ENCODE data around the gene ZNF555.

DNA sequence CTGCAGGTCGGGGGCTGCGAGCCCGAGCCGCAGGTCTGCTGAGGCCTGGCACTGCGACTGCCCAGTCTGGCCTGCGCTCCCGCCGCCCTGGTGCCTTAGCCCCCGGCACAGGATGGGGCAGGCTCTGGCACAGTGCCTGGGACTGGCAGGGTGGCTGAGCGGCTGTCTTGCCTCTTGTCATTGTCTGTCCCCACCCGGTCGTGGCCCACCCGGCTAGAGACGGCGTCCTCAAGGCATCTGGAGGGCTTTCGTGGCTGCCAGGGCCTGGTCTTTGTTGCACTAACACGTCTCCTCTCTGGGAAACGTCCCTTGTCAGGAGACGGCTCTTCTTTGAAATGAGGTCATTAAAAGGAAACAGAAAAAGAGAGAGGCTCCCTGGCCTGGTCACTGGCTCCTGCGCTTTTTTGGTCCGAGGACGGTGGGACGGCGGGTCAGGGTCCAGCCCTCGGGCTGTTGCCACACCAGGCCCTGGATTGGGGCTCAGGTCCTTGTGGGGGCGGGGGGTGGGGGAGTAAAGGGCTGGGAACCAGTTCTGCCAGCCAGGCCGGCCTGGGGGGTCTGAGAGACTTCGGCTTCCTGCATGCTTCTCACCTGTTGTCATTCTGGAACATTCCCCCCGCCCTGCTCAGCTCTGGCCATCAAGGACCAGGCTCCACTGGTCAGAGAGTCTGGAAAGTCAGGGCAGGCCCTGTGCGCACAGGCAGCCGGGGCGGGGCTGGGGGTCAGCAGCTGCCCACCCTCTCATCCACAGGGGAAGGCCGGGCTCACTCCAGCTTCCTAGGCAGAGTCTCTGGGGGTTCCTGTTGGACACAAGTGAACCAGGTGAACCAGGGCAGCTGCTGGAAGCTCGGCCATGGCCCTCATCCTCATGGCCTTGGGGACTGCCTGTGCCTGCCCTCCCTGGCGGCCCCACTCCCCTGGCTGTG is 27.8 kb upstream of the ZNF555 start:
- no peak for TF ChIP-seq EZH2 (IDR thresholded peaks at IDR 0.05; ENCODE audit: low read length, missing control alignments)
- TF ChIP-seq, protein P1, sequence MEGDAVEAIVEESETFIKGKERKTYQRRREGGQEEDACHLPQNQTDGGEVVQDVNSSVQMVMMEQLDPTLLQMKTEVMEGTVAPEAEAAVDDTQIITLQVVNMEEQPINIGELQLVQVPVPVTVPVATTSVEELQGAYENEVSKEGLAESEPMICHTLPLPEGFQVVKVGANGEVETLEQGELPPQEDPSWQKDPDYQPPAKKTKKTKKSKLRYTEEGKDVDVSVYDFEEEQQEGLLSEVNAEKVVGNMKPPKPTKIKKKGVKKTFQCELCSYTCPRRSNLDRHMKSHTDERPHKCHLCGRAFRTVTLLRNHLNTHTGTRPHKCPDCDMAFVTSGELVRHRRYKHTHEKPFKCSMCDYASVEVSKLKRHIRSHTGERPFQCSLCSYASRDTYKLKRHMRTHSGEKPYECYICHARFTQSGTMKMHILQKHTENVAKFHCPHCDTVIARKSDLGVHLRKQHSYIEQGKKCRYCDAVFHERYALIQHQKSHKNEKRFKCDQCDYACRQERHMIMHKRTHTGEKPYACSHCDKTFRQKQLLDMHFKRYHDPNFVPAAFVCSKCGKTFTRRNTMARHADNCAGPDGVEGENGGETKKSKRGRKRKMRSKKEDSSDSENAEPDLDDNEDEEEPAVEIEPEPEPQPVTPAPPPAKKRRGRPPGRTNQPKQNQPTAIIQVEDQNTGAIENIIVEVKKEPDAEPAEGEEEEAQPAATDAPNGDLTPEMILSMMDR (conservative IDR thresholded peaks at IDR 0.05 in 1 of 2, IDR thresholded peaks at IDR 0.05 in 1 of 2; ENCODE audit: low read depth in 1 of 2, low read length in 2 of 2), result no peak

Data from fibroblast of lung (primary cell).